Measurements from ENCODE around the gene SERBP1.
"Not testable (repeated sequence)": the region's sequence is repeated elsewhere in the genome, so short reads cannot be mapped to it uniquely, and the experiment has no call there.

SERBP1 gene

GRCh38 chr1:67430358-67431155 lies at the start of gene SERBP1:
SERBP1 (minus strand) TSS chr1:67430402; CDS start chr1:67430300, 102 bp downstream.
- DNase-seq, result peak; percentile 99

- DNase-seq, result no peak
Observed at GRCh38 chr1:67479146-67479891, 49.1 kb upstream of the SERBP1 start.

- DNase-seq, result no peak
Observed at GRCh38 chr1:67476906-67477305, 46.7 kb upstream of the SERBP1 start.

- no peak for DNase-seq
Observed at GRCh38 chr1:67476006-67476482, 45.8 kb upstream of the SERBP1 start.

GRCh38 chr1:67472056-67472455 lies 41.9 kb upstream of the SERBP1 start:
- no peak for DNase-seq

GRCh38 chr1:67469431-67469830 lies 39.2 kb upstream of the SERBP1 start:
- no peak for DNase-seq

GRCh38 chr1:67468066-67468718 lies 38.0 kb upstream of the SERBP1 start:
- no peak for DNase-seq

GRCh38 chr1:67465375-67465774 lies 35.2 kb upstream of the SERBP1 start:
- no peak for DNase-seq

GRCh38 chr1:67464746-67465145 lies 34.5 kb upstream of the SERBP1 start:
- no peak for DNase-seq

- no peak for DNase-seq
Observed at GRCh38 chr1:67464058-67464457, 33.9 kb upstream of the SERBP1 start.

- DNase-seq, result peak; percentile 79
Observed at GRCh38 chr1:67463298-67463955, 33.2 kb upstream of the SERBP1 start.

- DNase-seq, result no peak
Observed at GRCh38 chr1:67460676-67461500, 30.7 kb upstream of the SERBP1 start.

- no peak for DNase-seq
Observed at GRCh38 chr1:67459068-67459467, 28.9 kb upstream of the SERBP1 start.

- DNase-seq, result no peak
Observed at GRCh38 chr1:67458663-67459062, 28.5 kb upstream of the SERBP1 start.

GRCh38 chr1:67457247-67457646 lies 27.0 kb upstream of the SERBP1 start:
- no peak for DNase-seq

- no peak for DNase-seq
Observed at GRCh38 chr1:67451815-67452214, 21.6 kb upstream of the SERBP1 start.

GRCh38 chr1:67451356-67451755 lies 21.2 kb upstream of the SERBP1 start:
- DNase-seq, result no peak

GRCh38 chr1:67446893-67447292 lies 16.7 kb upstream of the SERBP1 start:
- DNase-seq, result no peak

- not testable (repeated sequence) for DNase-seq
Observed at GRCh38 chr1:67446014-67446413, 15.8 kb upstream of the SERBP1 start.

- DNase-seq, result no peak
Observed at GRCh38 chr1:67441739-67442281, 11.6 kb upstream of the SERBP1 start.

GRCh38 chr1:67441183-67441582 lies 11.0 kb upstream of the SERBP1 start:
- DNase-seq, result no peak

GRCh38 chr1:67440339-67440738 lies 10.1 kb upstream of the SERBP1 start:
- no peak for DNase-seq

Measured in NCI-H510A treated with DMSO at 0.1 percent for 48 hours (cell line).